HG02623 (cell line): ENCODE results near the gene TMEM156.

Experiments used
- ATAC-seq: cut with Tn5 transposase; IDR thresholded peaks from one replicate; pipeline ENCODE4 v1.9.1; 2021; ENCODE audit warnings: moderate library complexity; ENCODE audit not compliant: unreplicated experiment

TMEM156 gene

DNA sequence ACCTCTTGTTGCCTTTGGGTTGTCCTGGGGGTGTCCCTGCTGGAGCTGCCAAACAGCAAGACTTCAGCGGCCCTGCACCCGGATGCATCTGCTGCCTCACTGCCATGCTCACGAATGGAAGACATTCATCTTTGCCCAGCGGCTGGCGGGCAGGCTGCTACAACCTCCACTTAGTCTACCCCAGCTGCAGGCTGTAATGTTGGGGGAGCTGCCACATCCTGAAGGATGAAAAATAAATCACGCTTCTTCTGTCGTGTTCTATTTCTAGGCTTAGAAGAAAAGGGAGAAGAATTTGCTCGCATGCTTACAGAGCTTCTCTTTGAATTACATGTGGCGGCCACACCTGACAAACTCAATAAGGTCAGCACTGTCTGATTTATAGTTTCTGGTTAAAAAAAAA, 103.2 kb downstream of the TMEM156 start:
- ATAC-seq, result no peak

DNA sequence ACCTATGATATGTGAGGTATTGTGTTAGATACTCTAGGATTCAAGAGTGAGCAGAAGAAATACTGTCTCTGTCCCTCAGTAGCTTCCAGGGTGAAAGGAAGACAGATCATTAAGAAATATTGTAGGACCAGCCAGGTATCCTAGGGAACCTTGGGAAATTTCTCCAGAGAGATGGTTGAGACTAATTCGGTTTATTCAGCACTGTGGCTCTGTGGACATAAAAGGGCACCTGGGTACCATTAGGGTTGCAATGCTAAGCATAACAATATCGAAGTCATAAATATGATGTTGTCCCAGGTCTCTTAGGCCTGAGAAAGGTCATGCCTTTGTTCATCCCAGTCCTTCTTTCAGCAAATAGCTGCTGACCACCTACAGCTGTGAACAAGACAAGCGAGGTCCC, 103.6 kb downstream of the TMEM156 start:
- no peak for ATAC-seq

DNA sequence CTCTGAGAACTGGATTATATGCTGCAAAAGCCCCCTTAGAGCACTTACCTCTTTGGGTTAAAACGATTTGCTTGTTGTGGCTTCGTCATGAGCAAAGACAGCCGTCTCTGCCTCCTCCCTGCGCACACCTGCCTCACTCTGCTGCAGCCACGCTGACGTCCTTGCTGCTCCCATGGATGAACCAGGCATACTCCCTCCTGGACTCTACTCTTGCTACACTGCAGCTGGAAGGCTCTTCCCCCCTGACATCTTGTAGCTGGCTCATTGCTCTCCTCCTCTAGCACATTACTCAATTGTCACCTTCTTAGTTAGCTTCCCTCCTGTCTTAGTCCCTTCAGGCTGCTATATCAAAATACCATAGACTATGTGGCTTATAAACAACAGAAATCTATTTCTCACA, 105.3 kb downstream of the TMEM156 start:
- no peak for ATAC-seq

DNA sequence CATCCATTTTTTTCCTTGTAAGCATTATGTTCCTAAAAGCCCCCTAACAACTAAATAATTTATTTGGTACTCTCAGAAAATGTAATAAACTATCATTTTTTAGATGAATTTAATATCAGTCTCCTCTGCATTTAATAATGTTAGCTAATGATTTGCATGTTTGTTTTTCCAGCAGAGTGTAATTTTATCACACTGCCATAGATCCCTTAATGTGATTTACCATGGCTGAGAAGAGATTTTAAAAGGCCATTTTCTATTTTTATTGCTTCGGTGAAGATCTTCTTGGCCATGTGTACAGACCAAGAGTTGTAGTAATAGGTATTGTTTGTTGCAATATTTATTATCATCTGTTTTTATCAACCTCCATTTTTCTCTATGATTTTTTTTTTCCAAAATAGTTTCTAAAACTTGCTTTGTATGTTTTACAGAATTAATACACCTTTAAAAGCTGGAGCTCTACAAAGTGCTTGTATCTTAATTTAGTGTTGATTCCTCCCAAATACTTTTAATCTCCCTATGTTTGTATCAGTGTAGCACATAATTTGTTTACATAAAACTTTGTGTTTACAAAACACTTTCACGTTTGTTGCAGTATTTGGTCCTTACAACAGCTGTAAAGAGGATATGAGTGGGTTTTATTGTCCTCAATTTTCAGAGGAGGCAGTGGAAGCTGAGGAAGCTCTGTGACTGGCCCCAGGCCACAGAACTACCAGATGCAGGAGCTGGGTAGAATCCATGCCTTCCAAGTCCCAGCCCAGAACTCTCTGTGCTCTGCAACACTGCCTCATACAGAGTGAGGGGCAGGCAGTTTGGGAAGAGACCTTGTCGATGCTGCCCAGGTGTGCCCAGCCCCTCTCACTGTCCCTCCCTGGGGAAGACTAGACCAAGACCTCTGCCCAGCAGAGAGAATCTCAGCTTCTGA, 106.5 kb downstream of the TMEM156 start:
- no peak for ATAC-seq

DNA sequence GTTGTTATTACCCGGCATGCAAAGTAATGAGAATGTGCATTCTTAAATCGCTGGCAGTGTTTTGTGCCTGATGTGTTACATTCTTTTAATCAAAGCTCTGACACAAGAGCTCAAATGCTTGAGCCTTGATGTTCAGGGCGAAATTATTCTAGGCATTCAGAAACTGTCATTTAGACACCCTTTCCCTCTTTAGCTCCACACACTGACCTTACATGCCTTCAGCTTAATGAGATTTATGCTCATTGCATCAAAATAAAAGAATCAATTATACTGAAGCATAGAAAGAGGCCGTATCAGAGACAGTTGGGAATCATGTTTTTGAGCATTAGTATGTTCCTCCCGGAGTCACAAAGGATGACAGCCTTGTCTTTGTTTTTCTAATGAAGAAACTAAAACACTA, 107.9 kb downstream of the TMEM156 start:
- no peak for ATAC-seq

DNA sequence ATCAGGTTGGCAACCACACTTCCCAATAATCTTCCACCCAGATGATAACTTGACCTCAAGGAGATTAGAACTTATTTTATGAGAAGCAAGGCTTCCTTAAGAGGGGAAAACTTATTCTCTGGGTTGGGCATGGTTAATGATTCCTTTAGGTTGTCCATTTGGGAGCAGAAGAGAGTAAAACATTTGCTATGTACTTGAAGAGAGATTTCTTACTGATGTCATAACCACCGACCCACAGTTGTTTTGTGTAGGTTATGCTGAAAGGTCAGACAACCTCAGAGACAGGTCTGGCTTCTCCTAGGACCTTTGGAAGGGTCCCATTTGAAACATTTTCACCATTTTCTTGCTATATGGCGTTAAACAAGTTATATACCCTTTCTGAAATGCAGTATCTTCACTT, 108.5 kb downstream of the TMEM156 start:
- no peak for ATAC-seq

DNA sequence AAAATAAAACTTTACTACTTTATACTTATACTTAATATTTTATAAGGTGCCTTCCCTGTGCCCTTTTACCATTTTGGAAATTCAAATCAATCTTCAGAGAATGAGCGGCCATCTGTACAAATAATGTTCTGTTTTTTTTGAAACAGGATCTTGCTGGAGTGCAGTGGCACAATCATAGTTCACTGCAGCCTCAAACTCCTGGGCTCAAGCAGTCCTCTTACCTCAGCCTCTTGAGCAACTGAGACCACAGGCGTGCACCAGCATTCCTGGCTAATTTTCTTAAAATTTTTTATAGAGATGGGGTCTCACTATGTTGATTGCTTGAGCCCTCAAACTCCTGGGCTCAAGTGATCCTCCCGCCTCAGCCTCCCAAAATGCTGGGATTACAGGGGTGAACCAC, 111.1 kb downstream of the TMEM156 start:
- no peak for ATAC-seq

DNA sequence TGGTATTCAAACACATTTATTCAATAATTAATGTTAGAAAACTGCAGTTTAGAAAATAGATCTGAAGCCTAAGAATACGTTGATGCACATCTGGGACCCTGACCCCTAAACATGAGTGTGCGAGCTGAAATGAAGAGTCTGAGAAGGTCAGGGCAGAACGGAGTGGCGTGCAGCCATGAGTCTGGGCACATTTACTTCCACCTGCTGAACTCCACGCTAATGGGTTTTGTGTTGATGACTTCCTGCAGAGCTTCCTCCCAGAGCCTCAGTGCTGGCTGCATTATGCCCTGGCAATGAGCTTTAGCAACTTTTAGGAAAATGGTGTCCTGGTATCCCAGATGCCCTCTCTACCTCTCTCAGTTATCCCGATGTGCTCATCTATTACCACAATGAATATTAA, 111.5 kb downstream of the TMEM156 start:
- ATAC-seq, result no peak

DNA sequence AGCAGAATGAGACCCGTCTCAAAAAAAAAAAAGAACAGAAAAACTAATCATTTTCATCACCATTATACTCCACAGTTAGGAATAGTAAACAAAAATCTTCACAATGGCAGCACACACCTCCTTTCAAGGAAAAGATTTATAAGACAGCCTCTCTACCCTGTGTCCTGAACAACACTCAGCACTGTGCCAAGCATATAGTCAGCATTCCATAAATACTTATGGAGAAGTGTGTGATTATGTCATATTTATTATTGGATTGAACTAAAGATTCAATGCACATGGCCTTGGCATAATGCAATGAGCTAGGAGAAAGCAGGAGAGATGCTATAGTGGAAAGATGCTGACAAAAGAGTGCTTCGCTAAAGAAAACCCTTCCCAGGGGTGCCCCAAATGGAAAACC, 112.0 kb downstream of the TMEM156 start:
- no peak for ATAC-seq

DNA sequence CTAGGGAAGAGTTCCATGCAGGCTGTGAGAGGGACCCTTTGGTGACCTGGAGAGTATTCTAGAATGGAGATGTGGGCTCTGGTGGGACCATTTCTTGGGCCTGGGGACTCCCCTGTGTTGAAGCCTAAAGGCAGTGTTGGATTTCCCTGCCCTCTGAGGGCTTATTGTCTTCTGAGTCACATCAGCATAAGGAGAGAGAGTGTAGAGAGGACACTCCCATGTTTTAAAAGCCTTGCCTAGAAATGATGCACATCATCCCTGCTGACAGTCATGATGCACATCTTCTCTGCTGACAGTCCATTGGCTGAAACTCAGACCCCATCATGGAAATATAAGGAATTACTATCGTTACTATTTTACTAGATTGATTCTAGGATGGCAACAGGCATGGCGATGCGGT, 112.7 kb downstream of the TMEM156 start:
- ATAC-seq, result no peak

DNA sequence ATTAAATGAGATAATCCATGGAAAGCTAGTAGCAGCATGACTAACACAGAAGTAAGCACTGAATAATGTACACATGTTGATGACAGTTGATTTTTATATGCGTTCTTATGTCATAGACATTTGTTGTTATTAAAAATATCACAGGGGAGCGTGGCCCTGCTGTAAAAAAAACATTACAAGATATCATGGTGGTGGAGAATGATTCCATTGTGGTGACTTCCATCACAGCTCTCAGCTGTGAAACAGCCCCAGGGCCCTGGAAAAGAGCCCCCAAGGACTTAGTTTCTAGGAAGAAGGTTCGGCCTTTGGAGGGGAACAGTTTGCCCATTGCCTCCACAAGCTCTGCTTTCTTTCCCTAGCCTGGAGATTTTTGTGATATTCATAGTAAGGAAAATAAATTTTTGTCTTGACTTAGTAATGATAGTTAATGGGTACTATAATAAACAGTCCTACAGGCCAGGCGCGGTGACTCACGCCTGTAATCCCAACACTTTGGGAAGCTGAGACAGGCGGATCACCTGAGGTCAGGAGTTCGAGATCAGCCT, 114.7 kb downstream of the TMEM156 start:
- no peak for ATAC-seq
